ENCODE measurements around the gene DZIP1.

Gene DZIP1

DNA sequence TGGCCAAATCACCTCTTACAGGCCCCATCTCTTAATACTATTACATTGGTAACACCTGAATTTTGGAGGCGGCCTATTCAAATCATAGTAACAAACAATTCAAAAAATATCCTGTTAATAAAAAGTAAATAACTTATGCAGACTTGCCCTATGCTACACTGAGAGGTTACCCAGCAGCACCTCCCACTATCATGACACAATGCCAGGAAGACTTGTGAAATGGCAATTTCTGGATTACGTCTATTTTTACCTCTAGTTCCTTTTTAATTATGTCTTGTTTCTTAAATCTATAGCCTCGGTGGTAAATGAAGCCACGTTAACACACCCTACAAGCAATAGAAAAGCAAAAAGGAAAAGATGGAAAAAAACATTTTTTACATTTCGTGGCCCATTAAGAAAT, 6.2 kb upstream of the DZIP1 start:
- no peaks in the 10 kb centered on the region for H3K9me2 ChIP-seq (replicated peaks; ENCODE audit: insufficient read depth, low read length)
- H3K79me2 ChIP-seq (ENCODE audit: insufficient read depth, low read length) = no peaks in the 10 kb centered on the region
- H3F3A ChIP-seq (ENCODE audit: insufficient read depth) = no peaks in the 10 kb centered on the region
- H3K27ac ChIP-seq (ENCODE audit: low read depth, low read length) = no peak overlapping the region
- TF ChIP-seq EZH2phosphoT487 (conservative IDR thresholded peaks at IDR 0.05; ENCODE audit: low read length) = no peak
- TF ChIP-seq CTCF (IDR thresholded peaks at IDR 0.05; ENCODE audit: insufficient read depth, low read length, poor library complexity, severe bottlenecking) = no peak
- H3K9me3 ChIP-seq (ENCODE audit: insufficient read depth, low read length) = no peaks in the 10 kb centered on the region
- H3K9ac ChIP-seq (ENCODE audit: low read length) = no peak overlapping the region
- H3K4me2 ChIP-seq (ENCODE audit: low read depth, low read length, poor library complexity, severe bottlenecking) = no peak overlapping the region
- H4K20me1 ChIP-seq (ENCODE audit: low read depth, low read length) = no peaks in the 10 kb centered on the region
- no peak overlapping the region for H2AFZ ChIP-seq (ENCODE audit: low read depth, low read length, severe bottlenecking)
- no peak overlapping the region for H3K4me3 ChIP-seq (ENCODE audit: insufficient read depth, low read length, poor library complexity, severe bottlenecking)
- H3K27me3 ChIP-seq (ENCODE audit: low read length) = no peaks in the 10 kb centered on the region
- no peaks in the 10 kb centered on the region for H3K36me3 ChIP-seq (ENCODE audit: low read length)

GRCh38 chr13:95647321-95647720, 2.8 kb upstream of the DZIP1 start:
- Histone ChIP-seq H3K9me2 (replicated peaks; ENCODE audit: insufficient read depth, low read length) (no peaks in the 10 kb centered on the region), H3K79me2 (ENCODE audit: insufficient read depth, low read length) (no peaks in the 10 kb centered on the region), H3K36me3 (ENCODE audit: low read length) (no peaks in the 10 kb centered on the region), H3K27me3 (ENCODE audit: low read length) (no peaks in the 10 kb centered on the region), H3K4me2 (ENCODE audit: low read depth, low read length, poor library complexity, severe bottlenecking) (no peak overlapping the region), H3F3A (ENCODE audit: insufficient read depth) (no peaks in the 10 kb centered on the region), H2AFZ (ENCODE audit: low read depth, low read length, severe bottlenecking) (no peak overlapping the region), H3K9ac (ENCODE audit: low read length) (no peak overlapping the region), H4K20me1 (ENCODE audit: low read depth, low read length) (no peaks in the 10 kb centered on the region), H3K27ac (ENCODE audit: low read depth, low read length) (no peak overlapping the region), H3K9me3 (ENCODE audit: insufficient read depth, low read length) (no peaks in the 10 kb centered on the region), H3K4me3 (ENCODE audit: insufficient read depth, low read length, poor library complexity, severe bottlenecking) (no peak overlapping the region)
- no peak for TF ChIP-seq CTCF (IDR thresholded peaks at IDR 0.05; ENCODE audit: insufficient read depth, low read length, poor library complexity, severe bottlenecking)
- no peak for TF ChIP-seq EZH2phosphoT487 (conservative IDR thresholded peaks at IDR 0.05; ENCODE audit: low read length)

DNA sequence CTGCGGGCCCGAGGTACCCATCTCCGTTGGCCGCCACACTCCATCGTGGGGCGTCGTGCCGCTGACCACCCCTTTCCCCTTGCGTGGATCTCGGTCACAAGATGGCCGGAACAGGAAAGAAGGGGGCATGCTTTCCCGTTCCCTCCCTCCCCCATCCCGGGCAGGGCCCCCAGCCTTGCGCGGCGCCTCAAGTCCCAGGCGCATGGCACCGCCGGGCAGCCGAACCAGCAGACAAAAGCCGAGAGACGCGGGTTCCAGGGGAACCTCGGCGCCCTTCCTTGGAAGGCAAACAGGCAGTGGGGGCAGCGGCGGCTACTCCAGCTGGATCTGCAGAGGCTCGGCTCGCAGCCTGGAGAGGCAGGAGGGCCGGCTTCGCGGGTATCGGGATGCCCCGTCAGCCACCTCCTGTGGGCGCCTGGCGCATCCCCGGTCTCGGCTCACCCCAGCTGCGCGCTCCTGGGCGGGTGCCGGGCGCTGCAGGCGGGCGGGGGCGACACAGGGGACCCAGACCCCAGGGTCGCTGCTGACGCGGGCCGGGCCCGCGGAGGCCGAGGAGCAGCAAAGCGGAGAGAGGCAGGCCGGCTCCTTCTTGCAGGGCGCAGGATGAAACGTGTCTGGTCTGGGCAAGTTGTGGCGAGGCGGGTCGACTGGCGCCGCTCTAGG, 439 bp downstream of the DZIP1 start:
- Histone ChIP-seq H3K9me2 (replicated peaks; ENCODE audit: insufficient read depth, low read length) (no peaks in the 10 kb centered on the region), H4K20me1 (ENCODE audit: low read depth, low read length) (no peaks in the 10 kb centered on the region), H3K9me3 (ENCODE audit: insufficient read depth, low read length) (no peaks in the 10 kb centered on the region), H3K4me3 (ENCODE audit: insufficient read depth, low read length, poor library complexity, severe bottlenecking) (no peak overlapping the region), H3K36me3 (ENCODE audit: low read length) (no peaks in the 10 kb centered on the region), H2AFZ (ENCODE audit: low read depth, low read length, severe bottlenecking) (no peak overlapping the region), H3K4me2 (ENCODE audit: low read depth, low read length, poor library complexity, severe bottlenecking) (no peak overlapping the region), H3K79me2 (ENCODE audit: insufficient read depth, low read length) (no peaks in the 10 kb centered on the region), H3K27me3 (ENCODE audit: low read length) (no peaks in the 10 kb centered on the region), H3F3A (ENCODE audit: insufficient read depth) (no peaks in the 10 kb centered on the region), H3K9ac (ENCODE audit: low read length) (no peak overlapping the region), H3K27ac (ENCODE audit: low read depth, low read length) (no peak overlapping the region)
- no peak for TF ChIP-seq CTCF (IDR thresholded peaks at IDR 0.05; ENCODE audit: insufficient read depth, low read length, poor library complexity, severe bottlenecking)
- TF ChIP-seq EZH2phosphoT487 (conservative IDR thresholded peaks at IDR 0.05; ENCODE audit: low read length) = no peak

All from SU-DHL-6 (cell line).